Esophagus muscularis mucosa (tissue), 4 donors: ENCODE measurements around the gene SMPD2. TPM values are rescaled to one million over a fixed set of nuclear protein-coding genes. Genes with fewer than 3 reads are reported as not detected.

ENCODE experiments used
- DNase-seq: peaks from one replicate; pipeline ENCODE4 v3.0.0-alpha.2; 2017; ENCODE audit errors: extremely low spot score
- H3K27ac ChIP-seq, 4 donors: fragments of 200-600 bp; sonication (generic); replicated peaks in 1 of 4; 1 replicate in 3 of 4; 2 replicates in 1 of 4; pipeline ENCODE4 v1.5.1; 2016 to 2019; ENCODE audit warnings: mild to moderate bottlenecking in 1 of 4
- H3K27me3 ChIP-seq, 4 donors: fragments of 200-600 bp; sonication (generic); one replicate each; pipeline versions ENCODE4 v1.5.1 to v1.6.0; 2016 to 2019
- H3K36me3 ChIP-seq, 4 donors: fragments of 200-600 bp; sonication (generic); one replicate each; pipeline ENCODE4 v1.5.1; 2016 to 2019
- H3K4me1 ChIP-seq, 4 donors: fragments of 200-600 bp; sonication (generic); one replicate each; pipeline ENCODE4 v1.5.1; 2016 to 2019
- H3K4me3 ChIP-seq, 4 donors: fragments of 200-600 bp; sonication (generic); 1 replicate in 2 of 4; 2 replicates in 2 of 4; pipeline ENCODE4 v1.5.1; 2016 to 2019; ENCODE audit warnings: mild to moderate bottlenecking in 4 of 4, moderate library complexity in 1 of 4
- H3K9me3 ChIP-seq, 4 donors: fragments of 200-600 bp; sonication (generic); 1 replicate in 3 of 4; 2 replicates in 1 of 4; pipeline ENCODE4 v1.5.1; 2016 to 2019
- CTCF ChIP-seq, 3 experiments: fragments of 200-600 bp in 2 of 3; fragments of 450-650 bp in 1 of 3; sonication (generic) in 2 of 3; IDR thresholded peaks; one replicate each; pipeline ENCODE4 v1.5.1; 2017 to 2019; ENCODE audit warnings: antibody characterized with exemption in 3 of 3, mild to moderate bottlenecking in 2 of 3, moderate library complexity in 1 of 3
- EP300 ChIP-seq: sonication (generic); formaldehyde crosslinking; IDR thresholded peaks from one replicate; pipeline ENCODE4 v1.6.1; 2017; ENCODE audit warnings: antibody characterized with exemption
- POLR2A ChIP-seq: fragments of 450-650 bp; IDR thresholded peaks from one replicate; pipeline ENCODE4 v1.6.1; 2017; ENCODE audit warnings: antibody characterized with exemption, moderate library complexity, mild to moderate bottlenecking, low read depth
- POLR2AphosphoS5 ChIP-seq, 2 donors: sonication (generic); formaldehyde crosslinking; IDR thresholded peaks; one replicate each; pipeline ENCODE4 v1.6.1; 2017; ENCODE audit warnings: antibody characterized with exemption in 2 of 2
- WGBS: methylation state at CpG from one replicate; pipeline ENCODE4 v1.1.5; 2018; 5-methylcytosine and 5-hydroxymethylcytosine counted together
- intact Hi-C: fragments of 100-400 bp; cut with DNase I; formaldehyde crosslinking; loops from one replicate; pipeline ENCODE4 v1.15.1; 2023
- total RNA-seq, 4 donors: library from RNA; depleted of rRNA; stranded (reverse); fragments of >200 nt; gene quantifications; one replicate each; pipeline versions ENCODE4 v1.1.0 to v1.2.1, GENCODE V29; 2016

SMPD2 gene
- total RNA-seq, 4 donors from 2014 or later, result 4.6 to 7.6 (median 6.4) TPM

- TF ChIP-seq EP300 (no peak), POLR2AphosphoS5 (IDR thresholded peaks at IDR 0.05) (no peak)
- Histone ChIP-seq H3K4me1 (peaks cover 10 to 20% (median 17%) of the 10 kb centered on the region in 4 donors), H3K27me3 (no peaks in the 10 kb centered on the region), H3K9me3 (no peaks in the 10 kb centered on the region), H3K4me3 (no peak overlapping the region), H3K36me3 (peaks cover 0 to 32% (median 24%) of the 10 kb centered on the region in 4 donors), H3K27ac (no peak overlapping the region)
- WGBS, result 83% methylated on average over 2 of the region's 3 CpGs
- DNase-seq, result no peak
- intact Hi-C loops, result no loop called here
Measured at GRCh38 chr6:109450801-109451200, 10.3 kb downstream of the SMPD2 start.

- Histone ChIP-seq H3K9me3 (no peaks in the 10 kb centered on the region), H3K4me3 (no peak overlapping the region), H3K27ac (no peak overlapping the region), H3K27me3 (no peaks in the 10 kb centered on the region), H3K4me1 (peaks cover 14 to 25% (median 22%) of the 10 kb centered on the region in 4 donors), H3K36me3 (peaks cover 0 to 26% (median 19%) of the 10 kb centered on the region in 4 donors)
- intact Hi-C loops, result no loop called here
- TF ChIP-seq CTCF (IDR thresholded peaks at IDR 0.05), result no peak
- no peak for TF ChIP-seq EP300
- TF ChIP-seq POLR2A, result no peak
- no peak for TF ChIP-seq POLR2AphosphoS5 (IDR thresholded peaks at IDR 0.05)
- no peak for DNase-seq
- 94% methylated on average over 5 of the region's 7 CpGs for WGBS
Measured at GRCh38 chr6:109451376-109451775, 10.9 kb downstream of the SMPD2 start.

- H3K4me3 ChIP-seq, result no peak overlapping the region
- H3K4me1 ChIP-seq, result peaks cover 20 to 33% (median 29%) of the 10 kb centered on the region in 4 donors
- peaks cover 0 to 18% (median 14%) of the 10 kb centered on the region in 4 donors for H3K36me3 ChIP-seq
- 97% methylated on average over 9 of the region's 9 CpGs for WGBS
- no peak for DNase-seq
- no peaks in the 10 kb centered on the region for H3K27me3 ChIP-seq
- H3K9me3 ChIP-seq, result no peaks in the 10 kb centered on the region
- TF ChIP-seq CTCF (IDR thresholded peaks at IDR 0.05) (no peak), POLR2A (no peak), EP300 (no peak), POLR2AphosphoS5 (IDR thresholded peaks at IDR 0.05) (no peak)
- H3K27ac ChIP-seq, result no peak overlapping the region
- intact Hi-C loops, result no loop called here
Measured at GRCh38 chr6:109452181-109452580, 11.7 kb downstream of the SMPD2 start.

GRCh38 chr6:109453156-109453555 is 12.6 kb downstream of the SMPD2 start:
- no peak overlapping the region for H3K4me3 ChIP-seq
- H3K4me1 ChIP-seq, result peaks cover 20 to 33% (median 31%) of the 10 kb centered on the region in 4 donors
- intact Hi-C loops, result no loop called here
- H3K27me3 ChIP-seq, result no peaks in the 10 kb centered on the region
- H3K36me3 ChIP-seq, result peaks cover 0 to 16% (median 13%) of the 10 kb centered on the region in 4 donors
- TF ChIP-seq POLR2AphosphoS5 (IDR thresholded peaks at IDR 0.05) (no peak), CTCF (IDR thresholded peaks at IDR 0.05) (no peak), EP300 (no peak), POLR2A (no peak)
- 93% methylated on average over 2 of the region's 2 CpGs for WGBS
- no peak overlapping the region for H3K27ac ChIP-seq
- no peak for DNase-seq
- no peaks in the 10 kb centered on the region for H3K9me3 ChIP-seq

GRCh38 chr6:109453594-109454495 is 13.3 kb downstream of the SMPD2 start:
- H3K27ac ChIP-seq, result peak overlapping the region; percentile 64 to 80 (median 76)
- intact Hi-C loops, result no loop called here
- no peaks in the 10 kb centered on the region for H3K9me3 ChIP-seq
- H3K4me1 ChIP-seq, result peaks cover 20 to 33% (median 31%) of the 10 kb centered on the region in 4 donors
- no peaks in the 10 kb centered on the region for H3K27me3 ChIP-seq
- H3K36me3 ChIP-seq, result peaks cover 0 to 16% (median 13%) of the 10 kb centered on the region in 4 donors
- no peak for TF ChIP-seq POLR2AphosphoS5 (IDR thresholded peaks at IDR 0.05)
- no peak for TF ChIP-seq POLR2A
- TF ChIP-seq EP300, result no peak
- no peak for TF ChIP-seq CTCF (IDR thresholded peaks at IDR 0.05)
- H3K4me3 ChIP-seq, result peak overlapping the region; percentile 65 to 90 (median 80)
- WGBS, result 85% methylated on average over 14 of the region's 27 CpGs
- DNase-seq, result no peak
